Epithelial cell of proximal tubule (primary cell): Measurements from ENCODE around the gene SAMD1. TPM values are rescaled to one million over a fixed set of nuclear protein-coding genes. Genes with fewer than 3 reads are reported as not detected.
"Not testable (repeated sequence)": the region's sequence is repeated elsewhere in the genome, so short reads cannot be mapped to it uniquely, and the experiment has no call there.

Experiments
- DNase-seq: peaks from one replicate; pipeline ENCODE4 v3.0.0-alpha.2; 2011; ENCODE audit warnings: low read depth
- H3K4me3 ChIP-seq: 2 replicates; pipeline ENCODE4 v1.5.1; 2011; ENCODE audit warnings: low read depth, mild to moderate bottlenecking, low read length
- CTCF ChIP-seq: conservative IDR thresholded peaks from 2 replicates; pipeline ENCODE4 v1.5.1; 2012; ENCODE audit warnings: low read depth, mild to moderate bottlenecking, low read length
- total RNA-seq: library from RNA; depleted of rRNA; stranded (reverse); fragments of >200 nt; gene quantifications from 2 replicates; pipeline ENCODE4 v1.2.3, GENCODE V29; 2015

The SAMD1 gene
- total RNA-seq, 1 donor from 2014 or later = 53.6 TPM

- H3K4me3 ChIP-seq = no peak overlapping the region
- TF ChIP-seq CTCF = no peak
- DNase-seq = no peak
These were observed 35.2 kb downstream of the SAMD1 start for GRCh38 chr19:14055396-14055795.

DNA sequence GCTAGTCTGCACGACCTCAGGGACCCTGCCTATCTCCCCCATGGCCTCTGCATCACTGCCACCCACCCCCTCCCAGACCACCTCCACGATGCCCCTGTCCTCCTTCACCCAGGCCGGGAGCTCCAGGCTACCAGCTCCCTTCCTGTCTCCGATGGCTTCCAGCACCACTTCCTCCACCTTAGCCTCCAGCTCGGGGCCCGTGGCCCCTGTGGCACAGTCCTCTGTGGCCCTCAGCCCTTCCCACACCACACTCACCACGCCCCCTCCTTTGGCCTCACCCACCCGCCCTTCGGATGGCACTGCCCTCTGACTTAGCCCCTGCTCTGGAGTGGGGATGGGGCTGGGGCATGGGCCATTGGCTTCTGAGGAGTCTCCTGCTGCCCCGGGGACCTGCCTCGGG, 35.8 kb downstream of the SAMD1 start:
- H3K4me3 ChIP-seq = no peak overlapping the region
- TF ChIP-seq CTCF = no peak
- DNase-seq = no peak

DNA sequence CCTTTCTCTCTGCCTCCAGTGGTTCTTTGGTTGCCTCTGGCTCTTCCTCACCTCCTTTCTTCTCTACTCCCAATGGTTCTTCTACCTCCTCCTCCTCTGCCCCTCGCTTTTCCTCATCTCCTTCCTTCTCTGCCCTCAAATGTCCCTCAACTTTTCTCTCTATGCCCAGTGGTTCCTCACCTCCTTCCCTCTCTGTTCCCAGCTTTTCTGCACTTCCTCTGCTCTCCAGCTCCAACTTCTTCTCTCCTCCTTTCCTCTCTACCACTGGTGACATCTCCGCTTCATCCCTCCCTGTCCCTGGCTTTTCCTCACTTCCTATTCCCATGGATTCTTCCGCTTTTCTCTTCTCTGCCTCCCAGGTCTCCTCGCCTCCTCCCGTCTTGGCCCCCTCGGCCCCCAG, 36.5 kb downstream of the SAMD1 start:
- DNase-seq = no peak
- TF ChIP-seq CTCF = no peak
- no peak overlapping the region for H3K4me3 ChIP-seq

- no peak for TF ChIP-seq CTCF
- H3K4me3 ChIP-seq = no peak overlapping the region
- DNase-seq = no peak
These were observed 37.1 kb downstream of the SAMD1 start for GRCh38 chr19:14053500-14053899.

DNA sequence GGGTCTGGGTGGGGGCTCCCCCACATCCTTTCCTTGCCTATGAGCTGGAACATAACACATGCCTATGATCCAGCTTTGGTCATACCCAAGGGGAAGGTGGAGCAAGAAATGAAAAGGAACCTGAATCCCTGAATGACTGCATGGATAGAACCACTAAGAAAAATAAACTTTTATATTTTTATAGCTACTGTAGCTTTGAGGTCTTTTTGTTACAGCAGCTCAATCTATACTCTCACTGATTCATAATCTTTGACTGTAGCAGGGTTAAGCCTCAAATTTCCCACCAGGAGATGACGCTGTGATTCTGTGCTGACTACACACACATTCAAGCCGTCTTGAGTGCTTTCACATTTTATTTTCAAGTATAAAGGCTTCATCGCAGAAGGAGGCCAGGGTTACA, 37.5 kb downstream of the SAMD1 start:
- no peak for TF ChIP-seq CTCF
- DNase-seq = no peak
- no peak overlapping the region for H3K4me3 ChIP-seq

- no peak for DNase-seq
- TF ChIP-seq CTCF = no peak
- H3K4me3 ChIP-seq = no peak overlapping the region
These were observed 38.1 kb downstream of the SAMD1 start for GRCh38 chr19:14052470-14052869.

GRCh38 chr19:14051980-14052379, 38.6 kb downstream of the SAMD1 start:
- H3K4me3 ChIP-seq = no peak overlapping the region
- TF ChIP-seq CTCF = no peak
- no peak for DNase-seq

- not testable (repeated sequence) for DNase-seq, H3K4me3 ChIP-seq
These were observed 39.6 kb downstream of the SAMD1 start for GRCh38 chr19:14050961-14051360.
